K562 (cell line): Measurements from ENCODE around the gene ODAD3. TPM values are rescaled to one million over a fixed set of nuclear protein-coding genes. Genes with fewer than 3 reads are reported as not detected.

ENCODE experiments used
- EWSR1 ChIP-seq: fragments of 450-650 bp; IDR thresholded peaks from 2 replicates; pipeline ENCODE4 v1.6.1; 2018; ENCODE audit warnings: borderline replicate concordance, mild to moderate bottlenecking, low read depth, moderate library complexity; ENCODE audit not compliant: partially characterized antibody
- GTF2F1 ChIP-seq: IDR thresholded peaks from 2 replicates; pipeline ENCODE4 v1.6.1; 2011; ENCODE audit warnings: low read depth, low read length, improper control_type of control experiment
- HDAC1 ChIP-seq, 2 experiments: fragments of 450-650 bp; IDR thresholded peaks; 2 replicates each; pipeline ENCODE4 v1.6.1; 2016 to 2017; ENCODE audit warnings: inconsistent platforms in 1 of 2, mild to moderate bottlenecking in 1 of 2, moderate library complexity in 1 of 2
- HNRNPUL1 ChIP-seq: fragments of 200-400 bp; formaldehyde crosslinking; IDR thresholded peaks from 2 replicates; pipeline ENCODE4 v1.6.1; 2017; ENCODE audit warnings: low read length
- HOXB6 ChIP-seq: fragments of 250-450 bp; sonication (Bioruptor Pico); IDR thresholded peaks from 2 replicates; pipeline ENCODE4 v1.5.1; 2022; ENCODE audit warnings: mild to moderate bottlenecking, borderline replicate concordance
- IRF2 ChIP-seq: sonication (generic); formaldehyde crosslinking; IDR thresholded peaks from 2 replicates; pipeline ENCODE4 v1.8.1; 2022; ENCODE audit warnings: mild to moderate bottlenecking, missing genetic modification reagents
- KLF10 ChIP-seq: fragments of 250-450 bp; sonication (Bioruptor Pico); IDR thresholded peaks from 2 replicates; pipeline ENCODE4 v1.6.1; 2021; ENCODE audit warnings: matching md5 sums
- MAZ ChIP-seq, 2 experiments: fragments of 450-650 bp in 1 of 2; sonication (generic) in 1 of 2; formaldehyde crosslinking; IDR thresholded peaks in 1 of 2; conservative IDR thresholded peaks in 1 of 2; 2 replicates each; pipeline versions ENCODE4 v1.4.0 to v1.5.0; 2020; ENCODE audit warnings: mild to moderate bottlenecking in 1 of 2, missing genetic modification reagents in 1 of 2
- MTA3 ChIP-seq: fragments of 450-650 bp; formaldehyde crosslinking; IDR thresholded peaks from 2 replicates; pipeline ENCODE4 v1.6.1; 2017; ENCODE audit warnings: mild to moderate bottlenecking, borderline replicate concordance
- NFXL1 ChIP-seq: fragments of 450-650 bp; formaldehyde crosslinking; IDR thresholded peaks from 2 replicates; pipeline ENCODE4 v1.4.0; 2021; ENCODE audit warnings: mild to moderate bottlenecking
- RAD21 ChIP-seq, 2 experiments: fragments of 250-450 bp in 1 of 2; fragments of 450-650 bp in 1 of 2; sonication (Bioruptor Pico) in 1 of 2; formaldehyde crosslinking in 1 of 2; IDR thresholded peaks in 1 of 2; conservative IDR thresholded peaks in 1 of 2; 2 replicates each; pipeline versions ENCODE4 v1.4.0 to v1.8.0; 2020 to 2022; ENCODE audit warnings: mild to moderate bottlenecking in 2 of 2, moderate library complexity in 1 of 2
- RBBP5 ChIP-seq: fragments of 200-600 bp; sonication (generic); IDR thresholded peaks from 2 replicates; pipeline ENCODE4 v1.6.1; 2012; ENCODE audit warnings: borderline replicate concordance, mild to moderate bottlenecking, low read length, control low read depth, inconsistent platforms; ENCODE audit not compliant: insufficient read depth, poor library complexity, severe bottlenecking
- RBM17 ChIP-seq: fragments of 200-400 bp; formaldehyde crosslinking; IDR thresholded peaks from 2 replicates; pipeline ENCODE4 v1.6.1; 2017; ENCODE audit warnings: low read depth, mild to moderate bottlenecking, low read length, borderline replicate concordance
- SREBF2 ChIP-seq: sonication (generic); formaldehyde crosslinking; IDR thresholded peaks from 2 replicates; pipeline ENCODE4 v1.4.0; 2020; ENCODE audit warnings: mild to moderate bottlenecking, missing genetic modification reagents
- TEAD1 ChIP-seq, 2 experiments: fragments of 450-650 bp in 1 of 2; sonication (generic) in 1 of 2; formaldehyde crosslinking; IDR thresholded peaks; 2 replicates each; pipeline versions ENCODE4 v1.4.0 to v1.8.0; 2020 to 2022; ENCODE audit warnings: mild to moderate bottlenecking in 2 of 2, missing genetic modification reagents in 1 of 2
- TEAD4 ChIP-seq, 2 experiments: sonication (generic) in 1 of 2; formaldehyde crosslinking in 1 of 2; IDR thresholded peaks; 2 replicates each; pipeline versions ENCODE4 v1.6.1 to v1.8.0; 2012 to 2022; ENCODE audit warnings: borderline replicate concordance in 1 of 2, inconsistent platforms in 1 of 2, low read length in 1 of 2, mild to moderate bottlenecking in 1 of 2, missing genetic modification reagents in 1 of 2
- VEZF1 ChIP-seq: fragments of 200-800 bp; sonication (Bioruptor generic); IDR thresholded peaks from 2 replicates; pipeline ENCODE4 v1.6.1; 2017; ENCODE audit warnings: missing genetic modification characterization, missing compliant biosample characterization
- ZBTB12 ChIP-seq: fragments of 250-450 bp; sonication (Bioruptor Pico); IDR thresholded peaks from 2 replicates; pipeline ENCODE4 v1.4.0; 2020
- ZBTB7A ChIP-seq: IDR thresholded peaks from 2 replicates; pipeline ENCODE4 v1.6.1; 2011; ENCODE audit warnings: low read depth, mild to moderate bottlenecking, low read length, moderate library complexity, borderline replicate concordance; ENCODE audit not compliant: control insufficient read depth
- ZFP36 ChIP-seq: fragments of 150-350 bp; IDR thresholded peaks from 2 replicates; pipeline ENCODE4 v1.6.1; 2018; ENCODE audit warnings: low read length, low read depth; ENCODE audit not compliant: partially characterized antibody
- ZNF23 ChIP-seq: fragments of 250-450 bp; sonication (Bioruptor Pico); IDR thresholded peaks from 2 replicates; pipeline ENCODE4 v1.4.0; 2020; ENCODE audit warnings: mild to moderate bottlenecking
- ZNF280B ChIP-seq: fragments of 250-450 bp; sonication (Bioruptor Pico); IDR thresholded peaks from 2 replicates; pipeline ENCODE4 v1.5.1; 2021; ENCODE audit warnings: mild to moderate bottlenecking
- ZNF384 ChIP-seq: IDR thresholded peaks from 2 replicates; pipeline ENCODE4 v1.6.1; 2012; ENCODE audit warnings: low read depth, low read length, improper control_type of control experiment
- polyA plus RNA-seq, 8 experiments: library from polyadenylated mRNA; depleted of rRNA in 4 of 8; stranded (reverse) in 5 of 8; unstranded in 3 of 8; fragments of >200 nt; fragmentation: Nextera tagmentation in 2 of 8; fragmentation: Illumina TruSeq in 1 of 8; extraction: Ambion mirVana in 2 of 8; extraction: Trizol in 1 of 8; gene quantifications; 2 replicates each; pipeline versions ENCODE4 v1.2.1 to v1.2.3, GENCODE V29; 2011 to 2014; ENCODE audit warnings: inconsistent platforms in 1 of 8, missing spikeins in 1 of 8
- total RNA-seq, 7 experiments: library from RNA; depleted of rRNA in 6 of 7; stranded (reverse); fragments of >200 nt in 6 of 7; fragmentation: Illumina TruSeq in 2 of 7; extraction: Trizol in 2 of 7; gene quantifications; 2 replicates each; pipeline versions ENCODE4 v1.2.1 to v1.2.3, GENCODE V29; 2011 to 2021; ENCODE audit warnings: low replicate concordance in 1 of 7

ODAD3 gene
- total and polyA plus RNA-seq, 9 of the 15 experiments (the other 6 are each of a cell fraction or from before 2014, with no cell fraction given), result 0.07 to 0.72 (median 0.14) TPM; not detected in 2

- TF ChIP-seq ZFP36 (no peak), RAD21 (CRISPR knock-in tag; conservative IDR thresholded peaks at IDR 0.05 in 1 of 2, IDR thresholded peaks at IDR 0.05 in 1 of 2) (peak in 1 of 2 experiments; percentile 24; a peak in 1 of 4 replicates), ZNF23 (CRISPR knock-in tag) (no peak), ZNF280B (CRISPR knock-in tag) (no peak), MTA3 (no peak), GTF2F1 (no peak), ZBTB7A (peak; percentile 77; the same call in 1 of the 2 replicates), IRF2 (no peak), VEZF1 (CRISPR knock-in tag) (peak; percentile 76), HOXB6 (no peak), HDAC1 (IDR thresholded peaks at IDR 0.05) (no peak), TEAD4 (IDR thresholded peaks at IDR 0.05; ENCODE audit: low read length) (peak; percentile 57; the same call in 1 of the 2 replicates), TEAD4 (CRISPR knock-in tag; IDR thresholded peaks at IDR 0.05; ENCODE audit: borderline replicate concordance) (no peak), HNRNPUL1 (no peak), KLF10 (CRISPR knock-in tag) (no peak), MAZ (CRISPR knock-in tag; conservative IDR thresholded peaks at IDR 0.05 in 1 of 2, IDR thresholded peaks at IDR 0.05 in 1 of 2) (peak in 1 of 2 experiments; percentile 57; a peak in 2 of 4 replicates), SREBF2 (no peak), EWSR1 (no peak), TEAD1 (CRISPR knock-in tag; IDR thresholded peaks at IDR 0.05) (0 out of 4 replicates have a peak, but pooled peaks of 1 of the 2 experiments have one; percentile 34), RBBP5 (no peak), NFXL1 (CRISPR knock-in tag) (no peak), ZBTB12 (no peak), ZNF384 (peak; percentile 62), RBM17 (no peak)
Measured at GRCh38 chr19:11453468-11454341, 18.8 kb upstream of the ODAD3 start (continued).
